Astrocyte (in vitro differentiated cells and primary cell): Measurements from ENCODE around the gene MATCAP1.

Experiments used
- CTCF ChIP-seq: IDR thresholded peaks from 2 replicates; pipeline ENCODE4 v1.5.1; 2011; ENCODE audit warnings: low read depth, mild to moderate bottlenecking, inconsistent platforms, low read length, moderate library complexity; ENCODE audit not compliant: insufficient read depth
- EZH2 ChIP-seq: IDR thresholded peaks from 2 replicates; pipeline ENCODE4 v1.6.1; 2012; ENCODE audit warnings: mild to moderate bottlenecking, low read length, inconsistent platforms; ENCODE audit not compliant: insufficient read depth

GRCh38 chr16:67229906-67230808 is 46.4 kb upstream of the MATCAP1 start:
- no peak for TF ChIP-seq EZH2
- TF ChIP-seq CTCF = no peak
